ENCODE data around the gene MCM3. TPM values are rescaled to one million over a fixed set of nuclear protein-coding genes. Genes with fewer than 3 reads are reported as not detected.

The MCM3 gene
- total RNA-seq, 3 donors from 2014 or later (not counting 1 experiment from before 2014, with no cell fraction given), result 26.4 to 46.2 (median 31.5) TPM

- Mint-ChIP-seq H3K4me1 (peaks cover 0 to 4% of the 10 kb centered on the region in 2 donors), H3K27me3 (ENCODE audit: low read depth in 2 of 2) (peaks cover 46 to 84% of the 10 kb centered on the region in 2 donors), H3K36me3 (no peaks in the 10 kb centered on the region), H3K27ac (no peak overlapping the region), H3K4me3 (no peak overlapping the region), H3K9me3 (no peaks in the 10 kb centered on the region)
- no peak overlapping the region for H3K4me3 ChIP-seq (ENCODE audit: low read length)
- no peak for TF ChIP-seq CTCF (IDR thresholded peaks at IDR 0.05)
- no peaks in the 10 kb centered on the region for H3K36me3 ChIP-seq (ENCODE audit: control insufficient read depth, insufficient read depth, low read length)
- DNase-seq (no peak), ATAC-seq (no peak)
- H3K9me3 ChIP-seq (ENCODE audit: control insufficient read depth, insufficient read depth, low read length), result no peaks in the 10 kb centered on the region
- H3K4me1 ChIP-seq (ENCODE audit: control insufficient read depth, insufficient read depth, low read length), result no peaks in the 10 kb centered on the region
- H3K27me3 ChIP-seq (ENCODE audit: control insufficient read depth, insufficient read depth, low read length), result peaks cover 21% of the 10 kb centered on the region
- no peak overlapping the region for H3K27ac ChIP-seq (ENCODE audit: low read length)
- intact Hi-C loops (cut with micrococcal nuclease), result no loop called here
These were observed 33.4 kb downstream of the MCM3 start for GRCh38 chr6:52251113-52251512.

GRCh38 chr6:52249078-52249477 is 35.5 kb downstream of the MCM3 start:
- peaks cover 41 to 85% of the 10 kb centered on the region in 2 donors for H3K27me3 Mint-ChIP-seq (ENCODE audit: low read depth in 2 of 2)
- no peaks in the 10 kb centered on the region for H3K9me3 Mint-ChIP-seq
- no peak overlapping the region for H3K4me3 ChIP-seq (ENCODE audit: low read length)
- H3K36me3 Mint-ChIP-seq, result no peaks in the 10 kb centered on the region
- no peaks in the 10 kb centered on the region for H3K9me3 ChIP-seq (ENCODE audit: control insufficient read depth, insufficient read depth, low read length)
- no peaks in the 10 kb centered on the region for H3K4me1 ChIP-seq (ENCODE audit: control insufficient read depth, insufficient read depth, low read length)
- H3K27ac Mint-ChIP-seq, result no peak overlapping the region
- intact Hi-C loops (cut with micrococcal nuclease), result no loop called here
- H3K27ac ChIP-seq (ENCODE audit: low read length), result no peak overlapping the region
- H3K4me1 Mint-ChIP-seq, result no peaks in the 10 kb centered on the region
- peaks cover 16% of the 10 kb centered on the region for H3K27me3 ChIP-seq (ENCODE audit: control insufficient read depth, insufficient read depth, low read length)
- DNase-seq (no peak), ATAC-seq (no peak)
- no peak overlapping the region for H3K4me3 Mint-ChIP-seq
- H3K36me3 ChIP-seq (ENCODE audit: control insufficient read depth, insufficient read depth, low read length), result no peaks in the 10 kb centered on the region
- TF ChIP-seq CTCF (IDR thresholded peaks at IDR 0.05), result no peak
- WGBS (ENCODE audit: insufficient coverage), result 61% methylated on average over 2 of the region's 2 CpGs

GRCh38 chr6:52245425-52245824 is 39.1 kb downstream of the MCM3 start:
- ATAC-seq (no peak), DNase-seq (no peak)
- Mint-ChIP-seq H3K36me3 (no peaks in the 10 kb centered on the region), H3K4me3 (no peak overlapping the region), H3K27ac (no peak overlapping the region), H3K27me3 (ENCODE audit: low read depth in 2 of 2) (peaks cover 30 to 70% of the 10 kb centered on the region in 2 donors), H3K4me1 (no peaks in the 10 kb centered on the region), H3K9me3 (no peaks in the 10 kb centered on the region)
- Histone ChIP-seq H3K27ac (ENCODE audit: low read length) (no peak overlapping the region), H3K4me3 (ENCODE audit: low read length) (no peak overlapping the region), H3K9me3 (ENCODE audit: control insufficient read depth, insufficient read depth, low read length) (no peaks in the 10 kb centered on the region), H3K27me3 (ENCODE audit: control insufficient read depth, insufficient read depth, low read length) (peaks cover 13% of the 10 kb centered on the region), H3K4me1 (ENCODE audit: control insufficient read depth, insufficient read depth, low read length) (no peaks in the 10 kb centered on the region), H3K36me3 (ENCODE audit: control insufficient read depth, insufficient read depth, low read length) (no peaks in the 10 kb centered on the region)
- intact Hi-C loops (cut with micrococcal nuclease), result no loop called here
- no peak for TF ChIP-seq CTCF (IDR thresholded peaks at IDR 0.05)
- 100% methylated on average over 1 of the region's 1 CpG for WGBS (ENCODE audit: insufficient coverage)

- Histone ChIP-seq H3K27ac (ENCODE audit: low read length) (no peak within 1 kb of the TSS), H3K36me3 (ENCODE audit: control insufficient read depth, insufficient read depth, low read length) (no peaks in the 10 kb centered on the region), H3K27me3 (ENCODE audit: control insufficient read depth, insufficient read depth, low read length) (peaks cover 16% of the 10 kb centered on the region), H3K4me1 (ENCODE audit: control insufficient read depth, insufficient read depth, low read length) (no peaks in the 10 kb centered on the region), H3K9me3 (ENCODE audit: control insufficient read depth, insufficient read depth, low read length) (no peaks in the 10 kb centered on the region), H3K4me3 (ENCODE audit: low read length) (no peak within 1 kb of the TSS)
- WGBS (ENCODE audit: insufficient coverage), result 83% methylated on average over 5 of the region's 5 CpGs
- no peaks in the 10 kb centered on the region for H3K4me1 Mint-ChIP-seq
- no peak for DNase-seq
- H3K9me3 Mint-ChIP-seq, result no peaks in the 10 kb centered on the region
- no peak for ATAC-seq
- no peaks in the 10 kb centered on the region for H3K36me3 Mint-ChIP-seq
- intact Hi-C loops (cut with micrococcal nuclease), result no loop called here
- TF ChIP-seq CTCF (IDR thresholded peaks at IDR 0.05), result no peak
- H3K27ac Mint-ChIP-seq, result no peak within 1 kb of the TSS
- peaks cover 32 to 73% of the 10 kb centered on the region in 2 donors for H3K27me3 Mint-ChIP-seq (ENCODE audit: low read depth in 2 of 2)
- H3K4me3 Mint-ChIP-seq, result no peak within 1 kb of the TSS
These were observed 40.1 kb downstream of the MCM3 start, which contains the start of gene IL17F for GRCh38 chr6:52244400-52244799. IL17F (minus strand) TSS chr6:52244500; CDS start chr6:52244429, 71 bp downstream.

Measured in natural killer cell (primary cell).